H9 (cell line): ENCODE data around the gene ADGRL3. TPM values are rescaled to one million over a fixed set of nuclear protein-coding genes. Genes with fewer than 3 reads are reported as not detected.

ENCODE experiments used
- DNase-seq: peaks from one replicate; pipeline ENCODE4 v3.0.0-alpha.2; 2017
- H2AFZ ChIP-seq: one replicate; pipeline ENCODE4 v1.6.1; 2013; ENCODE audit warnings: mild to moderate bottlenecking, low read length, control low read depth, moderate library complexity
- H2AK5ac ChIP-seq: 2 replicates; pipeline ENCODE4 v1.6.1; 2013; ENCODE audit warnings: low read length, control low read depth, mixed read lengths; ENCODE audit not compliant: insufficient read length
- H2BK120ac ChIP-seq: one replicate; pipeline ENCODE4 v1.6.1; 2013; ENCODE audit warnings: low read depth, mild to moderate bottlenecking, low read length, control low read depth, inconsistent platforms; ENCODE audit not compliant: poor library complexity, severe bottlenecking
- H2BK12ac ChIP-seq: 2 replicates; pipeline ENCODE4 v1.6.1; 2013; ENCODE audit warnings: low read length, control low read depth, mixed read lengths, low read depth; ENCODE audit not compliant: insufficient read length
- H2BK15ac ChIP-seq: 2 replicates; pipeline ENCODE4 v1.6.1; 2013; ENCODE audit warnings: low read depth, low read length, control low read depth
- H2BK20ac ChIP-seq: one replicate; pipeline ENCODE4 v1.6.1; 2013; ENCODE audit warnings: low read depth, mild to moderate bottlenecking, low read length, control low read depth, inconsistent platforms; ENCODE audit not compliant: poor library complexity, severe bottlenecking
- H2BK5ac ChIP-seq: 2 replicates; pipeline ENCODE4 v1.6.1; 2013; ENCODE audit warnings: low read length, control low read depth, mixed read lengths; ENCODE audit not compliant: insufficient read length
- H3K14ac ChIP-seq: 2 replicates; pipeline ENCODE4 v1.6.1; 2013; ENCODE audit warnings: low read length, control low read depth; ENCODE audit not compliant: insufficient read depth
- H3K18ac ChIP-seq: 2 replicates; pipeline ENCODE4 v1.6.1; 2013; ENCODE audit warnings: low read depth, mild to moderate bottlenecking, mixed read lengths, low read length, control low read depth; ENCODE audit not compliant: insufficient read length
- H3K23ac ChIP-seq: 2 replicates; pipeline ENCODE4 v1.6.1; 2013; ENCODE audit warnings: low read length, control low read depth, mixed read lengths, low read depth; ENCODE audit not compliant: insufficient read length
- H3K23me2 ChIP-seq: 2 replicates; pipeline ENCODE4 v1.6.1; 2013; ENCODE audit warnings: low read depth, mild to moderate bottlenecking, mixed read lengths, low read length, control low read depth; ENCODE audit not compliant: insufficient read length, poor library complexity, severe bottlenecking
- H3K27ac ChIP-seq: 2 replicates; pipeline ENCODE4 v1.5.1; 2013; ENCODE audit warnings: low read length, control low read depth, mixed read lengths, low read depth; ENCODE audit not compliant: insufficient read length
- H3K27me3 ChIP-seq: 2 replicates; pipeline ENCODE4 v1.6.1; 2013; ENCODE audit warnings: low read length, control low read depth, inconsistent platforms; ENCODE audit not compliant: insufficient read depth
- H3K4ac ChIP-seq: 2 replicates; pipeline ENCODE4 v1.6.1; 2013; ENCODE audit warnings: low read depth, mild to moderate bottlenecking, control low read depth, inconsistent platforms, low read length, moderate library complexity
- H3K4me1 ChIP-seq: 2 replicates; pipeline ENCODE4 v1.6.1; 2013; ENCODE audit warnings: low read length, control low read depth, inconsistent platforms; ENCODE audit not compliant: insufficient read depth
- H3K4me2 ChIP-seq: 2 replicates; pipeline ENCODE4 v1.6.1; 2013; ENCODE audit warnings: low read length, control low read depth, mixed read lengths; ENCODE audit not compliant: insufficient read length, insufficient read depth
- H3K56ac ChIP-seq: 2 replicates; pipeline ENCODE4 v1.6.1; 2013; ENCODE audit warnings: low read depth, mild to moderate bottlenecking, mixed read lengths, low read length, control low read depth; ENCODE audit not compliant: insufficient read length
- H3K79me1 ChIP-seq: 2 replicates; pipeline ENCODE4 v1.6.1; 2013; ENCODE audit warnings: low read depth, mild to moderate bottlenecking, moderate library complexity, low read length, control low read depth, inconsistent platforms; ENCODE audit not compliant: insufficient read depth, poor library complexity, severe bottlenecking
- H3K79me2 ChIP-seq: 2 replicates; pipeline ENCODE4 v1.6.1; 2013; ENCODE audit warnings: low read length, control low read depth, inconsistent platforms; ENCODE audit not compliant: insufficient read depth
- H3K9ac ChIP-seq: 2 replicates; pipeline ENCODE4 v1.6.1; 2013; ENCODE audit warnings: low read length, control low read depth, mixed read lengths; ENCODE audit not compliant: insufficient read length; ENCODE audit errors: extremely low read depth
- H3K9me3 ChIP-seq: one replicate; pipeline ENCODE4 v1.6.1; 2013; ENCODE audit warnings: low read depth, low read length, inconsistent platforms; ENCODE audit not compliant: control insufficient read depth
- H3T11ph ChIP-seq: one replicate; pipeline ENCODE4 v1.6.1; 2013; ENCODE audit warnings: mild to moderate bottlenecking, low read length, control low read depth, inconsistent platforms
- H4K20me1 ChIP-seq: one replicate; pipeline ENCODE4 v1.6.1; 2013; ENCODE audit not compliant: control insufficient read depth, insufficient read length, insufficient read depth
- H4K5ac ChIP-seq: 2 replicates; pipeline ENCODE4 v1.6.1; 2013; ENCODE audit warnings: low read depth, mild to moderate bottlenecking, mixed read lengths, low read length, control low read depth; ENCODE audit not compliant: insufficient read length
- H4K8ac ChIP-seq: replicated peaks from 2 replicates; pipeline ENCODE4 v1.6.1; 2013; ENCODE audit warnings: low read length, control low read depth, mixed read lengths, low read depth; ENCODE audit not compliant: insufficient read length
- H4K91ac ChIP-seq: 2 replicates; pipeline ENCODE4 v1.6.1; 2013; ENCODE audit warnings: low read depth, mild to moderate bottlenecking, moderate library complexity, mixed read lengths, low read length, control low read depth; ENCODE audit not compliant: insufficient read length
- H3K27ac Mint-ChIP-seq, 3 experiments: 2 replicates in 2 of 3; 3 replicates in 1 of 3; pipeline ENCODE4 v1.8.0; 2020 to 2021; ENCODE audit warnings: mixed read lengths in 3 of 3, mild to moderate bottlenecking in 1 of 3, moderate library complexity in 1 of 3
- H3K27me3 Mint-ChIP-seq: 2 replicates; pipeline ENCODE4 v1.8.0; 2021; ENCODE audit warnings: low read depth, mild to moderate bottlenecking, moderate library complexity, mixed read lengths
- H3K36me3 Mint-ChIP-seq, 3 experiments: 2 replicates in 2 of 3; 3 replicates in 1 of 3; pipeline ENCODE4 v1.8.0; 2020 to 2021; ENCODE audit warnings: low read depth in 3 of 3, mixed read lengths in 3 of 3; ENCODE audit not compliant: insufficient read depth in 1 of 3
- H3K4me1 Mint-ChIP-seq, 2 experiments: 2 replicates each; pipeline ENCODE4 v1.8.0; 2020; ENCODE audit warnings: mixed read lengths in 2 of 2
- H3K4me3 Mint-ChIP-seq, 2 experiments: 2 replicates in 1 of 2; 3 replicates in 1 of 2; pipeline ENCODE4 v1.8.0; 2020 to 2021; ENCODE audit warnings: mild to moderate bottlenecking in 2 of 2, mixed read lengths in 2 of 2, moderate library complexity in 1 of 2
- H3K9me3 Mint-ChIP-seq, 2 experiments: 2 replicates in 1 of 2; 3 replicates in 1 of 2; pipeline ENCODE4 v1.8.0; 2020; ENCODE audit warnings: mild to moderate bottlenecking in 2 of 2, mixed read lengths in 2 of 2, moderate library complexity in 1 of 2
- WGBS: extraction: QIAGEN DNeasy Blood & Tissue Kit; methylation state at CpG from one replicate; pipeline ENCODE4 v1.1.7; 2013; ENCODE audit warnings: missing lambda C conversion rate, low lambda C conversion rate, mixed read lengths; ENCODE audit not compliant: insufficient read length; ENCODE audit errors: extremely low coverage; 5-methylcytosine and 5-hydroxymethylcytosine counted together
- total RNA-seq: library from RNA; stranded (reverse); gene quantifications from 2 replicates; pipeline ENCODE4 v1.2.1, GENCODE V29; 2021
- TF ChIP-seq, protein P1 (sequence below): fragments of 200-600 bp; sonication (generic); conservative IDR thresholded peaks from 3 replicates; pipeline ENCODE4 v1.8.0; 2021; ENCODE audit warnings: antibody characterized with exemption, mild to moderate bottlenecking

The ADGRL3 gene
- total RNA-seq, 1 experiment from 2014 or later, result 5.9 TPM

DNA sequence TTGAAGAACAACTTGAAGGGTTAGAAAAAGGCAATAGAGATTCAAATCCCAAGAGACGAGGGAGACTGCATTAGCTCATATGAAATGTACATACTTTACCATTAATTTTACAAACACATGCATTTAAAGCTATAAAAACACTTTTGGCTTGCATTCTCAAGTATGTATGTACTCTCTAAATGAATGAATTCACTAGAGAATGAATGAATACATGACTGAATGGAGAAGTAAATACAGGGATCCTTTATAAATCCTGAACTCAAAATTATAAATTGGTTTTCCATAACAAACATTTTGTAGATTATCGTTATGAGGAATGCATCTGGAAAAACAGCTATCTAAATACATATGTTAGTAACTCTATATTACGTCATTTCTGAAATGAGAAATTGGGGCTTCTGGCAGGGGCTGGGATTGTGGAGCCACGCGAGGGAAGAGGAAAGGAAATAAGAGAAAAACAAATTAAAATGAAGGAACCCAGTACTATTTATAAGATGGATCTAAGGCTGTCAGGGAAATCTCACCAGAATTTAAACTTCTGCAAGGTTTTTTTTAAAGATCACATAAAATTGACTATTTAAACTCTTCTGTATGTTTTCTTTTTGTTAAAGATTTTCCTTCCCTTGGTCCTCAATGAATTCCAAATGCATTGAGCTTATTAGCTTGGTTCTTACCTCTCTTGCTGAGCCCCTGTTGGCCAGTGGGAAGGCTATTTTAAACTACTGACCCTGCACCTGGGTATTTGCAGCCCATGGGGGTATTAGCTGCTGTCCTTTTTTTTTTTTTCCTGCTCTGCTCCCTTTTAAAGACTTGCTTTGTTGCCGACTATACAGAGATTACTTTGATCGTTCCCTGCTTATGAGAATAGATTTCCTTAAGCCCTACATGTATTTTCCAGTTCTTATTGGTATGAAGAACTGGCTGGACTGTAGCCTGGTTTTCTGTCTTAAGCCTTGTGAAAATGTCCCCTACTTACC, 207.8 kb downstream of the ADGRL3 start:
- H2BK12ac ChIP-seq, result no peak overlapping the region
- no peak overlapping the region for H4K8ac ChIP-seq
- TF ChIP-seq, protein P1, sequence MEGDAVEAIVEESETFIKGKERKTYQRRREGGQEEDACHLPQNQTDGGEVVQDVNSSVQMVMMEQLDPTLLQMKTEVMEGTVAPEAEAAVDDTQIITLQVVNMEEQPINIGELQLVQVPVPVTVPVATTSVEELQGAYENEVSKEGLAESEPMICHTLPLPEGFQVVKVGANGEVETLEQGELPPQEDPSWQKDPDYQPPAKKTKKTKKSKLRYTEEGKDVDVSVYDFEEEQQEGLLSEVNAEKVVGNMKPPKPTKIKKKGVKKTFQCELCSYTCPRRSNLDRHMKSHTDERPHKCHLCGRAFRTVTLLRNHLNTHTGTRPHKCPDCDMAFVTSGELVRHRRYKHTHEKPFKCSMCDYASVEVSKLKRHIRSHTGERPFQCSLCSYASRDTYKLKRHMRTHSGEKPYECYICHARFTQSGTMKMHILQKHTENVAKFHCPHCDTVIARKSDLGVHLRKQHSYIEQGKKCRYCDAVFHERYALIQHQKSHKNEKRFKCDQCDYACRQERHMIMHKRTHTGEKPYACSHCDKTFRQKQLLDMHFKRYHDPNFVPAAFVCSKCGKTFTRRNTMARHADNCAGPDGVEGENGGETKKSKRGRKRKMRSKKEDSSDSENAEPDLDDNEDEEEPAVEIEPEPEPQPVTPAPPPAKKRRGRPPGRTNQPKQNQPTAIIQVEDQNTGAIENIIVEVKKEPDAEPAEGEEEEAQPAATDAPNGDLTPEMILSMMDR, result no peak
- Mint-ChIP-seq H3K36me3 (no peaks in the 10 kb centered on the region), H3K4me3 (peak overlapping the region in 1 of 2 experiments; percentile 10; a peak in 2 of 5 replicates), H3K27me3 (no peaks in the 10 kb centered on the region), H3K27ac (peak overlapping the region; percentile 30 to 97 (median 46); a peak in 6 of 7 replicates), H3K4me1 (peaks cover 9 to 12% of the 10 kb centered on the region in 2 experiments), H3K9me3 (no peaks in the 10 kb centered on the region)
- H4K5ac ChIP-seq, result no peak overlapping the region
- H4K91ac ChIP-seq, result no peak overlapping the region
- H3K56ac ChIP-seq, result no peak overlapping the region
- no peaks in the 10 kb centered on the region for H3K27me3 ChIP-seq
- no peaks in the 10 kb centered on the region for H3K23me2 ChIP-seq
- H3K4me1 ChIP-seq, result peaks cover 3% of the 10 kb centered on the region; the same call in 1 of the 2 replicates
- H2BK5ac ChIP-seq, result no peak overlapping the region
- no peak overlapping the region for H2BK120ac ChIP-seq
- no peaks in the 10 kb centered on the region for H3K9me3 ChIP-seq
- no peaks in the 10 kb centered on the region for H3K79me2 ChIP-seq
- no peak overlapping the region for H3K4me2 ChIP-seq
- no peak overlapping the region for H3K14ac ChIP-seq
- no peak for DNase-seq
- no peak overlapping the region for H3K4ac ChIP-seq
- no peak overlapping the region for H2AFZ ChIP-seq
- H3K23ac ChIP-seq, result no peak overlapping the region
- H3K9ac ChIP-seq, result no peak overlapping the region
- no peaks in the 10 kb centered on the region for H3K79me1 ChIP-seq
- no peak overlapping the region for H2AK5ac ChIP-seq
- H2BK20ac ChIP-seq, result no peak overlapping the region
- no peak overlapping the region for H3T11ph ChIP-seq
- no peaks in the 10 kb centered on the region for H4K20me1 ChIP-seq
- no CpG with 5 or more reads among the region's 7 CpGs for WGBS
- H2BK15ac ChIP-seq, result no peak overlapping the region
- no peak overlapping the region for H3K27ac ChIP-seq
- H3K18ac ChIP-seq, result no peak overlapping the region
